NOMO-1 treated with dmso at 0.1 percent for 144 hours (cell line): ENCODE results near the gene FAM13A.
"Not testable (repeated sequence)": the region's sequence is repeated elsewhere in the genome, so short reads cannot be mapped to it uniquely, and the experiment has no call there.

Experiments used
- DNase-seq: peaks from one replicate; lab custom pipeline; 2025; ENCODE audit not compliant: unreplicated experiment; lab: John Stamatoyannopoulos, UW

The FAM13A gene

DNA sequence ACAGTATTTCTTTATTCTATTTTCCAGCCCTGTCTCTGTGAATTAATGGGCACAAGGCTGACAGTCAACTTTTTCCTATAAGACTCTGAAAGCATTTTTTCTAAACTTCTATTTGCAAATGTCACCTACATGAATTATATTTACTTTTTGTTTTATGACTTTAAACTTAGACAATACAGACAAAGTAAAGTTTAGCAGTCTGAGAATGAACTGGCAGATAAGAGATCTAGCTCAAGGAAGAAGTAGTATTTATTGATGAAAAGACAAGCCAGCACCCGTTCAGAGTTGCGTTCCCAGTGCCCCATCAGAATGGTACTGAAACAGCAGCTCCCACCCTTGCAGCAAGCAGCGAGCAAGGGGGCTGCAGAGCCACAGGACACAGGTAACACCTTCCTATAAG lies 148.5 kb downstream of the FAM13A start:
- DNase-seq, result no peak

DNA sequence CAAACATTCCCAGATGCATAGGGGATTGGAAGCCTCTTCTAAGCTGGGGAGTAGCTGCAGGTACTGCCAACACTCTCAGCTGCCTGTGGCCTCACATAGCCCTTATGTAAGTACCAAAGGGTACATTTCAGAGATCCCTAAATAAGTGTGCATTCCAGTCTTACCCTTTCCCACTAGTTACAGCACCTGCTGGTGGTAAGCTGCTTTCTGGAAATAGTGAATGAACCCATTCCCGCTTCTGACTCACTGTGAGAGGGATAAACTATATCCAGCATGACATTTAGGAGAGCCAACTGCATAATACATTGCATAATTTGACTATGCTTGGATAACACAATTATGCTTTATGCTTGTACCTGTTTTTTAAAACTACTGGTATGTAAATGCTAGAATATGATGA lies 149.0 kb downstream of the FAM13A start:
- DNase-seq, result no peak

DNA sequence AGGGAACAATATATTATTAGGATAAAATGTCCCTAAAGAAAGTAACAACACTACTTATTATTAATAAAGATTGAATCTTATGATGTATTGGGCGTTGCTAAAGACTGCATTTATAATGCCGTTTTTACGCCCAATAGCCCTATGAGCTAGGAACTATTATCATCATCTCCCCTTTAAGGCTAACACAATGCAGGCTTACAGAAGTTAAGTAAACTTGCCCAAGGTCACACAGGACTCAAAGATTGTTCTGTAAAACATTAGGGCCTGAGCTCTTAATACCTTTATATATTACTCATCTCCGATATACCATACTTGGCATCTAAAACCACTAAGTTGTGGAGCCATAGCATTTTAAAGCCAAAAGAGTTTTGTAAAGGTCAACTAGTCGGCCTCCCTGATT lies 149.5 kb downstream of the FAM13A start:
- no peak for DNase-seq

DNA sequence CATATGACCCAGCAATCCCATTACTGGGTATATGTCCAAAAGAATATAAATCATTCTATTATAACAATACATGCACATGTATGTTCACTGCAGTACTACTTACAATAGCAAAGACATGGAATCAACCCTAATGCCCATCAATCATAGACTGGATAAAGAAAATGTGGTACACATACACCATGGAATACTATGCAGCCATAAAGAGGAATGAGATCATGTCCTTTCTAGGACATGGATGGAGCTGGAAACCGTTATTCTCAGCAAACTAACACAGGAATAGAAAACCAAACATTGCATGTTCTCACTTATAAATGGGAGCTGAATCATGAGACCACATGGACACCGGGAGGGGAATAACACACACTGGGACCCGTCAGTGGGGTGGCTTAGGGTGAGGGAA lies 152.7 kb downstream of the FAM13A start:
- not testable (repeated sequence) for DNase-seq

DNA sequence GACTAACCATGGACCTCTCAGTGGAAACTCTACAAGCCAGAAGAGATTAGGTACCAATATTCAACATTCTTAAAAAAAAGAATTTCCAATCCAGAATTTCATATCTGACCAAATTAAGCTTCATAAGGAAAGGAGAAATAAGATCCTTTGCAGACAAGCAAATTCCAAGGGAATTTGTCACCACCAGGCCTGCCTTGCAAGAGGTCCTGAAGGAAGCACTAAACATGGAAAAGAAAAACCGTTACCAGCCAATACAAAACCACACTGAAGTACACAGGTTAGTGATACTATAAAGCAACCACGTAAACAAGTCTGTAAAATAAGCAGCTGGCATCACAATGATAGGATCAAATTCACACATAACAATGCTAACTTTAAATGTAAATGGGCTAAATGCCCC lies 156.6 kb downstream of the FAM13A start:
- no peak for DNase-seq

DNA sequence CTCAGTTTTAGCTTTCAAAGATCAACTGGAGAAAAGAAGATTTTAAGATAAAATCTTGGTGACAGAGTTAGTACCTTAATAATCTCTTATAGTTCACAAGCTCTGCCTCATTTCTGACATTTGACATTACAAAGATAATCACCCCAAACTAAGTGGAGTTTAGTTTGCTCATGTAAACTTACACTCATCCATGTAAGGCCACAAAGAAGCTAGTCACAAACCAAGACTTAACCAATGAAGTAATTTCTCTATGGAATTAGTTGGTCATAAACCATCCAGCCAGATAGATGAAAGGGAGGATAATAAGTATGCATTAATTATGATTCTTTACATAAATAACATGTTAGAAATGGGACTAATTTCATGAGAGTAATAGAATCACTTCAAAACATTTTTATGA lies 159.2 kb downstream of the FAM13A start:
- no peak for DNase-seq

DNA sequence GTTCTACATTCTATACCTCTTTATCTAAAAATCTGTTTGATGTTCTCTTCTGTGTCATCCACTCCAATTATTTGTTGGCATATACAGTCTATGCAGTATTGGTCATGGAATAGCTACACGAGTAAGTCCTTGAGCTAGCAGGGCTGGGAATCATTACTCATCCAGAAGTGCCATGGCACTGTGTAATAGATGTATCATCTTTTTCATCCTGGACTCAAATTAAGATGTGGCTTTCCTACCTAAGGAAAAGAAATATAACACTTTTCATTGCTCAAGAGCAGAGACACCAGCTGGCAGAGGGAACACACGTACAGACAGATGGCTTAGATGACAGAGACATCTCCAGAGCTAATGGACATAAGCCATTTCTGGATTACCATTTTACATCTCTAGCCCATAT lies 159.8 kb downstream of the FAM13A start:
- no peak for DNase-seq

DNA sequence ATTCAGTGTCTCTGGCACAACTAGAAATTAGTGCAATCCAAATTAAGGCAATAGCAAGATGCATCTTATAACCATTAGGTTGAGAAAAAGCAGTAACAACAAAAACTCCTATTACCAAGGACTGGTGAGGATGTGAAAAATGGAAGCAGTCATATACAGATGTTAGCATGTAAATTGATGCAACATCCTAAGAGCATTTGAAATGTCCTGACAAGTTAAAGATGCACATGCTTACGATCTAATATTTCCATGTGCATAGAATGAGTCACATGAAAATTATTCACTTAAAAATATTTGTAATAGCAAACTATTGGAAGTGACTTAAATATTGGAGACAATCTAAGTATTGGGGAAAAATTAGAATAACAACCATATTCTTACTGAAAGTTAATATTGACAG lies 163.0 kb downstream of the FAM13A start:
- no peak for DNase-seq

DNA sequence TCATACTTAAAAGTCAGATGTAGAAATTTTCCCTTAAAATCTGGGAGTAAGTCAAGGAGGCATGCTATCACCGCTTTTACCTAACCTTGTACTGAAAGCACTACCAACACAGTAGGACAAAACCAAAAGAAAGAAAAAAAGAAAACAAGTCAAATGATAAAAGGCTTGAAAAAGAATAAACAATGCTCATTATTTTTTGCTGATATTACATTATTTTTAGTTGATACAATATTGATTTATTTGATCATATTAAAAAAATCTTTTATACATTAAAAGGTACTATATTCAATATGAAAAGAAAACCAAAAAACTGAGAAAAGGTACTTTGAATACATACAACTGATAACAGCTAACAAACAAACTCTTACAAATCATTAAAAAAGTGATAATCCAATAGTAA lies 164.3 kb downstream of the FAM13A start:
- no peak for DNase-seq

DNA sequence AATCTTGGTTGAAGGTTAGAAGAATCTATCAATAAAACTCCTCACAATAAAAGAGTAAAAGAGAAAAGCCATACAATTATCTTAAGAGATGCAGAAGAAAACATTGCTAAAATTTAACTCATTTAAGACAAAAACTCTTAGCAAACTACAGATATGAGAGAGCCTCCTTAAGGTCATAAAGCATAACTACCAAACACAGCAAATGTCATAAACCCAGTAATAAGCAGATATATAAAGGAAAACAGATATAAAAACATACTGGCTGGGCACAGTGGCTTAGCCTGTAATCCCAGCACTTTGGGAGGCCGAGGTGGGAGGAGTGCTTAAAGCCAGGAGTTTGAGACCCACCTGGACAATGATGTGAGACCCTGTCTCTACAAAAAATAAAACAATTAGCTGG lies 165.3 kb downstream of the FAM13A start:
- DNase-seq, result no peak

DNA sequence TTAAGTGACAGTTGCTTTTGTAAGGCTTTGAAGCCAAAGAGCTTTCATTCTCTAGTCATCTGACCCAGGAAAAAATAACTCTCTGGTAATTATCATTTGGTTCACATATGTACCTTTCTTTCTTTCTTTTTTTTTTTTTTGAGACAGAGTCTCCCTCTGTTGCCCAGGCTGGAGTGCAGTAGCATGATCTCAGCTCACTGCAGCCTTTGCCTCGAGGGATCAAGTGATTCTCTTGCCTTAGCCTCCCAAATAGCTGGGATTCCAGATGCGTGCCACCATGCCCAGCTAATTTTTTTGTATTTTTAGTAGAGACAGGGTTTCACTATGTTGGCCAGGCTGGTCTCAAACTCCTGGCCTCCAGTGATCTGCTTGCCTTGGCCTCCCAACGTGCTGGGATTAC lies 169.6 kb downstream of the FAM13A start:
- not testable (repeated sequence) for DNase-seq

DNA sequence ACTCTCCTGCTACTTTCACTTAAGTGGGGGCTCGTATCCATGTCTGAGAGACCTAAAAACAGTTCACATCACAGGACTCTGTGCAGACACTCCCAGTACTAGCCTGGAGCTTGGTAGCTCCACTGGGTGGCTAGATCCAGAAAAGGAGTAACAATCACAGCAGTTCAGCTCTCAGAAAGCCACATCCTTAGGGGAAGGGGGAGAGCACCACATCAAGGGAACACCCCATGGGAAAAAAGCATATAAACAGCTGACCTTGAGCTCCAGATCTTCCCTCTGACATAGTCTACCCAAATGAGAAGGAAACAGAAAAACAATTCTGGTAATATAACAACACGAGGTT lies 175.8 kb downstream of the FAM13A start:
- DNase-seq, result no peak

DNA sequence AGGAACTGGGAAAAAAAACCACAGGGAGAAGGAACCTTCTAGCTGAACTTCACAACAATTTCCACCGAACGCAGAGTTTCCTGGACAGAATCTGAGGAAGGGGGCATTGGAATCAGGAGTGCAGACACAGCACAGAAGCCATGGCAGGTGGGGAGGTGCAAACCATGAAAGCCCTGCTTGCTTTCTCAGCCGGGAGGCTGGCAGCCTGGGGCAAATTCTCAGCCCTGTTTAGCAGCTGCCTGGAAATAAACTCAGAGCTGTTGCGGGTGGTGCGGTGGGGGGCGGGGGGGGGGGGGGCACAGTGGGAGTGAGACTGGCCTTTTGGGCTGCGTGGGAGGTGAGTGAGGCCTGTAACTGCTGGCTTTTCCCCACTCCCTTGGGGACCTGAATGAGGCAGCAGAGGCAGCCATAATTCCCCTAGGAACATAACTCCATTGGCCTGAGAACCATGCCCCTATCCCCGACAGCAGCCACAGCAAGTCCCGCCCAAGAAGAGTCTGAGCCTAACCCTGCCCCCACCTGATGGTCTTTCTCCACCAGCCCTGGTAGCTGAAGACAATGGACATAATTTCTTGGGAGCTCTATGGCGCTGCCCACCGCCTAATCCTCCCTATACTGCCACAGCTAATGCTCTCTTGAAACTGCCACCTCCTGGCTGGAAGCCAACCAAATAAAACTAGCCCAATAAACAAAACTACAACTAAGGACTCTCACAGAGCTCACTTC lies 176.3 kb downstream of the FAM13A start:
- DNase-seq, result no peak

DNA sequence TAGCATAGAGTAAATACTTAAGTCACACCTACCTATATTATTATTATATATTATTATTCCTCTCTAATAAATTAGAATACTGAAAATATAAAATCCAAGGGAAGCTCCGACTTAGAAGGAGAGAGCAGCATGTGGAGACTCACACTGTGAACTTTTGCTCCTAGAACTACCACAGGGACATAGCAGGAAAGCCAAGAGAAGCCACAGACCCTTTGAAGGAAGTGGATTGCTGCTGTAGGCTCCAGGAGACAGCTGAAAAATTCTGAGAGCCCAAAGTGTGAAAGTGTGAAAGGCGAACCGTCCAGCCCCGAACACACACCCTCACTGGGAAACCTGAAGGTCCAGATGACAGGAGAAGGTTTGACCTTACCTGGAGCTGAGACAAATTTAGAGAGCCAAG lies 177.0 kb downstream of the FAM13A start:
- no peak for DNase-seq

DNA sequence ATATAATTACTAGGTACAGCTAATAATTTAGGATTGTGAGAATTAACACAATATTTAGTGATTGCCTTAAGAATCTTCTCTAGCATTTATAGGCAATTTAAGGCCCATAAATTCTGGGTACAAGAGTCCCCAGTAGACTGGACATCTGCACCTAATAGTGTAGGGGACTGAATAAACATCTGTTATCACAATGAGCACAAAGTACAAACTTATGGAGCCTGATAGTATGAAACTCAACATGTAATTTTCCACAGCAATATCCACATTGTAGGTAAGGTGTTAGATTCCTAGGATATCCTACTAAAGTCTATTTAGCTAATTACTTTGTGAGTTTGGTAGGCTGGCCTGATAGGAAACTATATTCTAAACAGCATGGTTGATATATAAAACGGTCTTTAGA lies 178.3 kb downstream of the FAM13A start:
- no peak for DNase-seq

DNA sequence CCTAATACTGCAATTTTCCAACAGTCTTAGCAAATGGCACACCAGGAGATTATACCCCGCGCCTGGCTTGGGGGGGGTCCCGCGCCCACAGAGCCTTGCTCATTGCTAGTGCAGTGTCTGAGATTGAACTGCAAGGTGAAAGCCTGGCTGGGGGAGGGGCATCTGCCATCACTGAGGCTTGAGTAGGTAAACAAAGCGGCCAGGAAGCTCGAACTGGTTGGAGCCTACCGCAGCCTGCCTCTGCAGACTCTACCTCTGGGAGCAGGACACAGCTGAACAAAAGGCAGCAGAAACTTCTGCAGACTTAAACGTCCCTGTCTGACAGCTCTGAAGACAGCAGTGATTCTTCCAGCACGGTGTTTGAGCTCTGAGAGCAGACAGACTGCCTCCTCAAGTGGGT lies 186.6 kb downstream of the FAM13A start:
- DNase-seq, result no peak

DNA sequence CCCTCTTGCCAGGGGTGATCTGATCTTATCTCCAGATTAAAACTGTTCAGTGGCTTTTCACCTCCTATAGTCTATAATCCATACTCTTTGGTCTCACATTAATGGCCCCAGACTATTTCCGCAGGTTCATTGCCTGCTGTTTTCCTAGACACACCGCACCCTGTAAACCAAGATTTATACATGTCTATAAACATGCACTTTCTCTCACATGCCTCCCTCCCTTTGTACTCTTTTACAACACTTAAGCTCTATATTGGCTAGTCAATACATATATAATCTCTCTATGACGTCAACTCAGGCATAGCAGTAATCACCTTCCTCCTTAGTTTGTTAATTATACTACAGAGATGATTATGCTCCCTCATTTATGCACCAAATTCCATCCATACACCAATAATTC lies 188.5 kb downstream of the FAM13A start:
- DNase-seq, result no peak

DNA sequence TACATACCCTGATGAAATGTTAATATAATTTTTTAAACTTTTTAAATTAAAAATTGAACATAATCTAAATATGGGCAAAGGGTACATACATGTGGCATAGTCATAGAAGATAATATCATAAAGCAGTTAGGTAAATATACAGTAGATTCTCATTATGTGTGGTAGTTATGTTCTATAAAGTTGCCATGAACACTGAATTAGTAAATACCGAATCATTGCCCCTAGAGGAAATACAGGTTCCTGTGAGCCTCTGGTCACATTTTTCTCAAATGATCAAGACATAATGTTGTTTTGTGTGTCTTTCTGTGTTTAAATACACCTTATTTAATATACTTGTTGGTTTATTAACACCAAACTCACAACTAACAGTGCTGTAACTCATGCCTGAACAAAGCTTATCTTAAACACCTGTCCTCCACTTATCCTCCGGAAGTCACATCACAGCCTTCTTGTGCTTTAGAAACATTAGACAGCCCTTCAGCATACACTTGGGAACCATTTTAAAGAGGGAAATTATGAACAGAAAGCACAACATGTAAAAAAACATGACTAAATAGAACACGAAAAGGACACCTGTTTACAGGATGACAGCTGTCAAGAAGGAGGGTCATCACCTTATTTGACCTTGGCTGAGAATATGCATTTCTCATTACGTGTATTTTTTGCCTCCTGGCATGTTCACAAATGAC lies 190.0 kb downstream of the FAM13A start:
- no peak for DNase-seq

DNA sequence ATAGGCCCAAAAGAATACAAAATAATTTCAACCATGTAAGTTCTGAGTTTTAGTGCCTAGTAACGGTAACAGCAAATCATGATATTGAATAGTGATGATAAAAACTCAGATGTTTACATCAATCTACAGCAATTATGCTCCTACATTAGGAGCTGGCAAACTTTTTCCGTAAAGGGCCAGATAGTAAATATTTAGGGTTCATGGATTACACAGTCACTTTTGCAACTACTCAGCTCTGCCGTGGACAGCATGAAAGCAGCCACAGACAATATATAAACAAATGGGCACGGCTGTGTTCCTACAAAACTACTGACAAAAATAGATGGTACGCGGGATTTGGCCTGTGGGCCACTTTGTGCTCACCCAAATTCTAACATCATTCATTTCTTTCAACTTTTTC lies 191.5 kb downstream of the FAM13A start:
- DNase-seq, result no peak

DNA sequence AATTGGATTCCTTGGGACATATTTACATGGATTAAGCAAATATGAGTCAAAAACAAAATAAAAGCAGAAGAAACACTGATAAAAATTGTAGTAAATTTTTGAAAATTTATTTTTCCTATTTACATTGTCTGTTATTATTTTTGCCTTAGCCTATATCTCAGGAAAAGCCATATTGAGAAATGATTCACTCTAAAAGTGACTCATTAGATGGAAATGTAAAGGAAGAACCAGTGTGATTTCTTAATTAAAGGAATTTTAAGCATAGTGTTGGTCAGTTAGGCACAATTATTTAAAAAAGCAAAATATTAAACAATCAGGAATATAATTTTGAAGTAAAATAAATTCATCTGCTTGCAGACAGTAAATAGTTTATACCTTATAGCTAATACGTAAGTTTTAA lies 191.9 kb downstream of the FAM13A start:
- DNase-seq, result no peak

DNA sequence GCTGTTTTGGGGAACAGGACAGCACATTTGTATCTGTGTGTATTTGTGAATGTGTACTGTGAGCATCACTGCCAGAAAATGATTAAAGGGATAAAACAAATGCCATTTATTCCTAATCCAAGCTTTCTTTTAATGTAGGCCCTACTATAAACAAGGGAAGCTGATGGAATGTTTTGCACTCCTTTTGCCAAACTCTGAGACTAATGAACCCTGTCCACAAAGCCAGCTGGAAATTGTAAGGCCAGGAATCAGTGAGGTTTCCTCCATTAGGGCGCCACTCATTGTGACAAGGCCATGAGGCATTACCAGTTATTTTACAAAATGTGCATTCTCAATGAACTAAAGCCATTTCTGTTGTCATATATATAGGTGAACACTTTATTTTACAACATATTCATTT lies 196.4 kb downstream of the FAM13A start:
- DNase-seq, result no peak

DNA sequence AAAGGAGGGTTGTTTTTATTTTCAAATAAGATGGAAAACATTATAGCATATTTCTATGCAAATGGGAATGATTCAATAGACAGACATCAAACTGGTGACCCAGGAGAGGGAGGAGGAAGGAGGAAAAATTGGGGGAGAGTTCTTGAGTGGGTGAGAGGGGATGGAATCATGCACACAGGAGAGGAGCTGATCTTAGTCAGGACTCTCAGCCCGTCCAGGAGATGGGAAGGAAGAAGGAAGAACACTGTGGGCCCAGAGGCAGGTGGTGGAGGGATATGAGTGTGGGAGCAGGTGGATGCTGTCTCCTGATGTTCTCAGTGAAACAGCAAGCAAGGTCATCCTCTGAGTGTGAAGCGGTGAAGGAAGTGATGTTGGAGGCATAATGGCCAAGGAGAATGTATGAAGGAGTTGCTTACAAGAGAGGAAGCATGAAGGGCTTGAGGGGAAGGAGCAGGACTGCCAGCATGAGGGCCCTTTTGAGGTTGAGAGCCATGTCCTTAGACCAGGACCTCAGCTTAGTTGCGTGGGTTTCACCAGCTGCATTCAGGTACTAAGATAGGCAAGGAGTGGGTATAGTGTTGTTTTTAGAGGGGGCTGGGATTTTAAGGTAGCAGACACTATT lies 197.7 kb downstream of the FAM13A start:
- no peak for DNase-seq

DNA sequence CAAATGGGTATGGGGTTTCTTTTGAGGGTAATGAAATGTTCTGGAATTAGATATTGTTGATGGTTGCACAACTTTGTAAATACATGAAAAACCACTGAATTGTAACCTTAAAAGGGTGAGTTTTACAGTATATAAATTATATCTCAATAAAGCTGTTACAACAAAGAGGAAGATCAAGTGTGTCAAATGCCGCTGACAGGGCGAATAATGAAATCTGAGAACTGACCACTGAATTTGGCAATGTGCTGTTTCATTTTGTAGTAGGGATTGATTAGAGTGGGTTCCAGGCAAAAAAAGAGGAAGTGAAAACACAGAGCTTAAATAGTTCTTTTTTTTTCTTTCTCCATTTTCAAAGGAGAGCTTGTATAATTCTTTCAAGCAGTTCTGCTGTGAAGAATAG lies 198.2 kb downstream of the FAM13A start:
- DNase-seq, result peak; percentile 86
